Progenitor cell of endocrine pancreas (in vitro differentiated cells): ENCODE measurements around the gene TMEM38B. TPM values are rescaled to one million over a fixed set of nuclear protein-coding genes. Genes with fewer than 3 reads are reported as not detected.
"Not testable (repeated sequence)": the region's sequence is repeated elsewhere in the genome, so short reads cannot be mapped to it uniquely, and the experiment has no call there.

Experiments
- DNase-seq: peaks from one replicate; pipeline ENCODE4 v3.0.0; 2021; ENCODE audit warnings: low spot score; ENCODE audit not compliant: unreplicated experiment
- H3K27ac Mint-ChIP-seq: 2 replicates; pipeline ENCODE4 v1.8.0; 2021; ENCODE audit warnings: mild to moderate bottlenecking, moderate library complexity, mixed read lengths
- H3K27me3 Mint-ChIP-seq: 2 replicates; pipeline ENCODE4 v1.8.0; 2021; ENCODE audit warnings: mixed read lengths
- H3K36me3 Mint-ChIP-seq: 2 replicates; pipeline ENCODE4 v1.8.0; 2022; ENCODE audit warnings: mixed read lengths; ENCODE audit not compliant: insufficient read depth
- H3K4me1 Mint-ChIP-seq: 2 replicates; pipeline ENCODE4 v1.8.0; 2021; ENCODE audit warnings: low read depth, mixed read lengths
- H3K4me3 Mint-ChIP-seq: 2 replicates; pipeline ENCODE4 v1.8.0; 2021; ENCODE audit warnings: low read depth, mild to moderate bottlenecking, moderate library complexity, mixed read lengths
- H3K9me3 Mint-ChIP-seq: 2 replicates; pipeline ENCODE4 v1.8.0; 2021; ENCODE audit warnings: low read depth, mixed read lengths
- CTCF ChIP-seq: fragments of 200-600 bp; sonication (generic); IDR thresholded peaks from one replicate; pipeline ENCODE4 v1.5.0; 2021; ENCODE audit warnings: antibody characterized with exemption, mild to moderate bottlenecking; ENCODE audit not compliant: unreplicated experiment
- total RNA-seq: library from RNA; stranded (reverse); gene quantifications from 2 replicates; pipeline ENCODE4 v1.2.1, GENCODE V29; 2021

The TMEM38B gene
- total RNA-seq, 1 donor from 2014 or later = 19.3 TPM

DNA sequence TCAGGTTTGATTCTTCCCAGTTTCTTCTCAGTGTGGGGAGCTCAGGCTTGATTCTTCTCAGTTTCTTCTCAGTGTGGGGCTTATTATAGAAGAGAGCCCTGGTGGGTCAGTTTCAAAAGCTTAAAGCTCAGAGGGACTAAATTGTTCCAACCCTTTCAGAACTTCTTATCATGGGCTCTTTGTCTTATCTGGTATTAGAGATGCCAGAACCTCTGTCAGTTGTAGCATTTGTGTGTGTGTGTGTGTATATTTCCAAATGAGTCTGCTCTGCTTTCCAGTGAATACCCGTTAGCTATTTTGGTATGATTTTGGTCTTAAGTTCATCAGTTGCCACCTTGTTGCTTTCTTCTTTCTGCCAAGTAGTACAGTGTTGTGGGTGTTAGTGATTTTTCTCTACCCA is 21.8 kb downstream of the TMEM38B start:
- no peaks in the 10 kb centered on the region for H3K9me3 Mint-ChIP-seq
- no peak overlapping the region for H3K27ac Mint-ChIP-seq
- no peaks in the 10 kb centered on the region for H3K4me1 Mint-ChIP-seq
- H3K4me3 Mint-ChIP-seq = no peak overlapping the region
- H3K27me3 Mint-ChIP-seq = no peaks in the 10 kb centered on the region
- no peak for TF ChIP-seq CTCF
- H3K36me3 Mint-ChIP-seq = peaks cover 4% of the 10 kb centered on the region
- DNase-seq = no peak

GRCh38 chr9:105722099-105722498 is 27.8 kb downstream of the TMEM38B start:
- DNase-seq = no peak
- Mint-ChIP-seq H3K4me3 (no peak overlapping the region), H3K4me1 (no peaks in the 10 kb centered on the region), H3K36me3 (peaks cover 1% of the 10 kb centered on the region), H3K27ac (no peak overlapping the region), H3K27me3 (no peaks in the 10 kb centered on the region), H3K9me3 (no peaks in the 10 kb centered on the region)
- TF ChIP-seq CTCF = no peak

DNA sequence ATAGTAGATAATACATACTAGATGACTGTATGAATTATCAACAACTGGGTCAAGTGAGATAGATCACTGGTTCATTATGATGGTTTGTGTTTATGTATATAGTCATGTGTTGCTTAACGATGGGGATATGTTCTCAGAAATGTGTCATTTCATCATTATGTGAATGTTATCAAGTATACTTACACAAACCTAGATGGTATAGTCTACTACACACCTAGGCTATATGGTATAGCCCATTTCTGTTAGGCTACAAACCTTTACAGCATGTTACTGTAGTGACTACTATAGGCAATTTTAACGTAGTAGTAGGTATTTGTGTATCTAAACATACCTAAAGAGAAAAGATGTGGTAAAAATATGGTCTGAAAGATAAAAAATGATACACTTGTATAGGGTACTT is 31.0 kb downstream of the TMEM38B start:
- DNase-seq = no peak
- no peak overlapping the region for H3K4me3 Mint-ChIP-seq
- H3K27ac Mint-ChIP-seq = no peak overlapping the region
- no peaks in the 10 kb centered on the region for H3K27me3 Mint-ChIP-seq
- peaks cover 18% of the 10 kb centered on the region for H3K36me3 Mint-ChIP-seq
- no peaks in the 10 kb centered on the region for H3K4me1 Mint-ChIP-seq
- H3K9me3 Mint-ChIP-seq = peaks cover 9% of the 10 kb centered on the region
- no peak for TF ChIP-seq CTCF

- not testable (repeated sequence) for H3K27ac Mint-ChIP-seq, DNase-seq, H3K4me3 Mint-ChIP-seq, H3K4me1 Mint-ChIP-seq, H3K27me3 Mint-ChIP-seq
- H3K9me3 Mint-ChIP-seq = peaks cover 20% of the 10 kb centered on the region
- H3K36me3 Mint-ChIP-seq = peaks cover 28% of the 10 kb centered on the region
Observed at GRCh38 chr9:105728230-105728629, 33.9 kb downstream of the TMEM38B start.

DNA sequence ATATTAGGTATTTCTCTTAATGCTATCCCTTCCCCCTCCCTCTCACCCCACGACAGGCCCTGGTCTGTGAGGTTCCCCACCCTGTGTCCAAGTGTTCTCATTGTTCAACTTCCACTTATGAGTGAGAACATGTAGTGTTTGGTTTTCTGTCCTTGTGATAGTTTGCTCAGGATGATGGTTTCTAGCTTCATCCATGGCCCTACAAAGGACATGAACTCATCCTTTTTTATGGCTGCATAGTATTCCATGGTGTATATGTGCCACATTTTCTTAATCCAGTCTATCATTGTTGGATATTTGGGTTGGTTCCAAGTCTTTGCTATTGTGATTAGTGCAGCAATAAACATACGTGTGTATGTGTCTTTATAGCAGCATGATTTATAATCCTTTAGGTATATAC is 37.1 kb downstream of the TMEM38B start:
- not testable (repeated sequence) for H3K4me1 Mint-ChIP-seq, H3K4me3 Mint-ChIP-seq, H3K27ac Mint-ChIP-seq, H3K27me3 Mint-ChIP-seq, DNase-seq
- peaks cover 47% of the 10 kb centered on the region for H3K9me3 Mint-ChIP-seq
- peaks cover 51% of the 10 kb centered on the region for H3K36me3 Mint-ChIP-seq

- no peak for TF ChIP-seq CTCF
- H3K9me3 Mint-ChIP-seq = peaks cover 41% of the 10 kb centered on the region
- DNase-seq = no peak
- peaks cover 38% of the 10 kb centered on the region for H3K36me3 Mint-ChIP-seq
- no peak overlapping the region for H3K27ac Mint-ChIP-seq
- H3K27me3 Mint-ChIP-seq = no peaks in the 10 kb centered on the region
- H3K4me1 Mint-ChIP-seq = no peaks in the 10 kb centered on the region
- H3K4me3 Mint-ChIP-seq = no peak overlapping the region
Observed at GRCh38 chr9:105735366-105735765, 41.0 kb downstream of the TMEM38B start.
